ENCODE results near the gene JCHAIN.

The JCHAIN gene

GRCh38 chr4:70634482-70634881 is 31.8 kb downstream of the JCHAIN start:
- no peak for DNase-seq

- no peak for DNase-seq
Observed at GRCh38 chr4:70632028-70632427, 34.3 kb downstream of the JCHAIN start.

DNA sequence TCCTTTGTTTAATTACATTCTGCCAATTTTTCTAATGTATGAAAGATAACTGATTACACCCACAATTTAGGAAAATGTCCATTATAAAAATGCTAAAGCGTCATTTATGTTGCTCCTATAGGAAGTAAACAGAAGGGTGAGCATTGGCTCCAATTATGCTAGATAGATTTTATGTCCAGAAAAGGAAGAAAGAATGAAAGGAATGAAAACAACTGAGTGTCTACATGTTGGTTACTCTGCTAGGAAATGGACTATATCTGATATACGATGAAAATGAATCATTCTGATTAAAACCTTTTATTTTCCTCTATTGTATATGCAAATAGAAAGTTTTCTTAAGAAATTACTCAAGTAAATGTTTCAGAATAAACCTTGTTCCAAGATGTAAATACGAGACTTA is 36.1 kb downstream of the JCHAIN start:
- DNase-seq = no peak

DNA sequence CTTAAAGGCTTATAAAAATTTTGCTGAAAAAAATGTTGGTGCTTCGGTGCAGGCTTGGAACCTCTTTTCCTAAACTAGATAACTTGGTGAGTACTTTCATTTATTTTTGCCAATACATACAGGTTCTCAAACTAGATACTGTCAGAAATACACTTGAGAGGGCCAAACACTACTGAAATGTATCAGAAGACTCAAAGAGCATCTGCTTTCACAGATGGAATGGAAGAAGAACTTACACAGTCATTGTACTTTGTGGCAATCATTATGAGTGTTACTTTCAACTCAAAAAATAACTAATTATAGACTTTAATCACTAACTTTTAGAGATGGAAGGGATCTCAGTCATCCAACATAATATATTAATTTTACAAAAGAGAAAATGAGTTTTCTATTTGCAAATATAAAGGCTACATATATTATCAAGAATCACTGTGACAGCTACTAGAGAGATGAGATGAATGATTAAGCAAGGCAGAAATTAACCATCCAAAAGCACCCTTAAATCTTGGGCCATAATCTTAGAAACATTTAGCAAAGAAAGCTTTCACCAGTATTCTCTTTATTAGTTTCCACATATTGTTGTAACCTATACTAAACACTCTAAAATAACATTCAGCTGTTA is 36.7 kb downstream of the JCHAIN start:
- no peak for DNase-seq

GRCh38 chr4:70628444-70628843 is 37.9 kb downstream of the JCHAIN start, which contains the start of gene ENAM:
Gene ENAM, plus strand, starts transcription at chr4:70628744. Its CDS starts 757 bp downstream, at chr4:70629501.
- DNase-seq = no peak

- DNase-seq = no peak
Observed at GRCh38 chr4:70627620-70628019, 38.7 kb downstream of the JCHAIN start.

DNA sequence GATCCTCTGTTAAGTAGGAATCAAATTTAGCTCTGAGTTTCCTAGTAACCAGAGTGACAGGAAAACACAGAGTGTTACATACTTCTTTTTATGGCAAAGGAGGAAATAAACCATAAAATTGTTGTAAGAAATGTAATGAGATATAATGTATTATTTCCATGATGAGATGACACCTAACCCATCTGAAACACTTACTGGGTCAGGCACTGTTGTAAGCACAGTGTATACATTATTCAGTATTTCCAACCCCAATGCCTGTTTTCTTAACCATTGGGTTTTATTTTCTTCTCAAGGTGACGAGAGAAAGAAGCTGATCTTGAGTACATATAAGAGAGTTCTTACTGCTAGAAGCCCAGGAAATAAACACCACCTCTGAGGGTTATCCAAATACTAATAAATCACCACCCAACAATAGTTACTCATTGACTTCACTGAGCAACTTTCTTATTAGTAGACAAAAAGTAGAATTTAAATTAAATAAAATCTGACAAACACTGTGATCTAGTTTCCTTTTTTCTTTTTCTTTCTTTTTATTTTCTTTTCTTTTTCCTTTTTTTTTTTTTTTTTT is 42.0 kb downstream of the JCHAIN start:
- no peak for DNase-seq

- no peak for DNase-seq
Observed at GRCh38 chr4:70623323-70623722, 43.0 kb downstream of the JCHAIN start.

DNA sequence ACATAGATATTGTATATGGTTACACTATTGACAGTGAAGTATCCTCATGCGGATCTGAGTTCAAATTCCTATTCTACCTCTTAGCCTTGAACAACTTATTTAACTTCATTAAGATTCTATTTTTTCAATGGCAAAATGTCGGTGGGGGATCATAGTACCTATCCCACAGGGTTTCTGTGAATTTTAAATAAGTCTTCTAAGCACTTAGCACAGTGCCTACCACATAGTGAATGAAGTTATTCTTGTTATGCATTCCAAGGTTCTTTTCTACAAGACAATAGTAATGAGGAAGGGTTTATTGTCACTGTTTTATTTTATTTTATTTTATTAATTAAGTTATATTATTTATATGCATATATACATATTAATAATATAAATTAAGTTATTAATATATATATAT is 46.5 kb downstream of the JCHAIN start:
- no peak for DNase-seq

- DNase-seq = no peak
Observed at GRCh38 chr4:70619288-70619687, 47.0 kb downstream of the JCHAIN start.

DNA sequence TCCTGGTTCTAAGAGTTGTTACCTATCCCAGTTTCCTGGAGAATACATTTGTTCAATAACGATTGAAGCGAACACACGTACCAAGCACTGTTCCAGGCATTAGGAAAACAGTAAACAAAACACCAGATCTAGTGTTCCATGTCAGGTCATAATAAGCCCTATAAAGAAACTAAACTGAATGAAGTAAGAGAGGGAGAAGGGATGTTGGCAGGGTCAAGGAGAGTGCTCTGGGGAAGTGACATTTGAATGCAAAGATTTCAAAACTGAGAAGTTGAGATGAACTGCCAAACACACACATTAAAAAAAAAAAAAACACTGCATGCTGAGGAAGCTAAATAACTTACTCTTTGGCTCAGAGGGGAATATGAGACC is 52.1 kb downstream of the JCHAIN start:
- DNase-seq = no peak

DNA sequence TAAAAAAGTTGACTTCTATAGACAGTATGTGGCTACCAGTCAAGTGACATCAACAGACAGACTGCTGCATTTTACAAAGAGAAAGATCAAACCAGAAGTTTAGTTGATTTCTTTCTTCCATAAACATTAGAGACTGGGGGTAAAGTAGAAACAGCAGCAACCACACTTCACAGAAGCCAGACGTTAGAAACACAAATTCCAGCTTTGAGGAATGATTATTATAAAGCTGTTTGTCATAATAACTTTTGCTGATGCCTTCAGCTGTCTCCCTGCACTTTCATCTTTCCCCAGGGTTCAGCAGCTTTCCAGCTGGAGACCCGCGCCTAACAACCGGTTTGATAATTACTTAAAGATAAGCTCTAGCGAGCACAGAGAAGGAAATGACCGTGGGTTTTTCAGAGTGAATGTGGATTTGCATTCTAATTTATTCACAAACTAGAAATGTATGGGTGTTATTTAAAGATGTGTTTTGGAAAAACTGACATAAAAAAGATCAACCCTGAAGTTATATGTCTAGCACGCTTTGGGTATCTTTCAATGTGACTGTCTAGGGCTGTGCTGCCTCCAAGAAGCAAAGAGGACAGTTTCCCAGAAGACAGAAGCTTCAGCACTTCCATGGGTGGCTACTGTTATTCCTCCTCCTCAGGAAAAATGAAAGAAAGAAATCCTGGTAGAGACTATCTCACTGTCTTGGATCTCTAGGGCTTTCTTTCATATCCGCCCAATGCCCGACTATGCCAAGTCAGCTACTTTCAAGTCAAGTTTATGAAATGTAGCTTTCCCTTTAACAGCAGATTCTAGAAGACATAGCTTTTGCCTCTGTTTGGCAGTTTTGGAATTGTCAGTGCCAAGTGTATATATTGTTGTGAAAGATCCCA is 52.8 kb downstream of the JCHAIN start:
- DNase-seq = no peak

DNA sequence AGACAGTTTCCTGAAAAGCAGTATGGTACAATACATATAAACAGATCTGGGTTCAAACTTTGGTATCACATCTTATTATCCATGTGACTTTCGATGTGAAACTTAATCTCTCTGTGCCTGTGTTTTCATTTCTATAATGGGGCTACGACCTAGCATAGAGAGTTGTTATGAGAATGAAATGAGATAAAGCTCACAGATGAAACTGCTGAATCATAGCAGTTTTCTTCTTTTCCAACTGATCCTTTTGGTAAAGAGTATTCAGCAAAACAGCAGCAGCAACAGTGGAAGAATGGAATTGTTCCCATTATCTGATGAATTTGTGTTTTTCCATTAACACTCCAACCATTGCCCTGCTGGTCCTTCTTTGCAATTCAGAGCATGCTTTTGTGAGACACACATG is 58.0 kb downstream of the JCHAIN start:
- no peak for DNase-seq

DNA sequence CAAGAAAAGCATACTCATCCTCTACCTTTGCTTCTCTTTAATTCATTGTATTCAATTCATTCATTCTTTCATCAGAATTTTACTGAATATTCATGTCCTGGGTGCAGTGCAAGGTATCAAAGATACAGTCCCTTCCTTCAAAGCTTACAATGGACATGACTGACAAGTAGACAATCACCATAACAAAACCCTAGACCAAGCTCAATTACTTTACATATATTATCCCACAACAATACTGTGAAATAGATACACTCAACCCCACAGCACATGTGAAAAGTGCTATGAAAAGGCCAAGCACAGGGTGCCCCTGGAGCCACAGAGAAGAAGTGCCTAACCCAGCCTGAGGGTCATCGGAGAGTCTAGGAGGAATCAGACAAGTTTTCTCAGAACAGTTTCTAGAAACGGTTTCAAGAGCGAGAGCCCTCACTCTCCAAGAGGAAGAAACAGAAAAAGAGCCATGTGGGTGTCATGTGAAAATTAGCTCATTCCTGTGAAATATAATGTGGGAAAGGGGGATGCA is 58.9 kb downstream of the JCHAIN start:
- DNase-seq = no peak

DNA sequence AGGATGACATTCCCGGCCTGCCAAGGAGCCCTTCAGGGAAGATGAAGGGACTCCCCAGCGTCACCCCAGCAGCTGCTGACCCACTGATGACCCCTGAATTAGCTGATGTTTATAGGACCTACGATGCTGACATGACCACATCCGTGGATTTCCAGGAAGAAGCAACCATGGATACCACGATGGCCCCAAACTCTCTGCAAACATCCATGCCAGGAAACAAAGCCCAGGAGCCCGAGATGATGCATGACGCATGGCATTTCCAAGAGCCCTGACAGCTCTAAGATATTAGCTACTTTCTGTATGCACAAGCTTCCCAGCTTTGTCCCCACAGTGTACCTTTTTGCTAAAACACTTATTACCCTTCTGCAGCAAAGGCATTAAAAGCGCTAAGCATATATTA is 59.8 kb downstream of the JCHAIN start:
- DNase-seq = no peak
